RWPE2 (cell line): ENCODE data around the gene G2E3.

Source experiments
- ATAC-seq: fragments of 200-7000 bp; cut with Tn5 transposase; 3 replicates; pipeline ENCODE4 v1.9.1; 2021; ENCODE audit warnings: low read depth
- DNase-seq: peaks from one replicate; pipeline ENCODE4 v3.0.0-alpha.2; 2020; ENCODE audit warnings: low spot score
- H3K27ac ChIP-seq: fragments of 450-650 bp; 2 replicates; pipeline ENCODE4 v1.5.1; 2017; ENCODE audit warnings: mild to moderate bottlenecking; ENCODE audit not compliant: poor library complexity, severe bottlenecking
- H3K27me3 ChIP-seq: fragments of 250-450 bp; sonication (Bioruptor Pico); 2 replicates; pipeline ENCODE4 v1.5.1; 2021; ENCODE audit warnings: mild to moderate bottlenecking, moderate library complexity; ENCODE audit not compliant: insufficient read depth, poor library complexity, severe bottlenecking
- H3K36me3 ChIP-seq: fragments of 250-450 bp; sonication (Bioruptor Pico); 2 replicates; pipeline ENCODE4 v1.5.1; 2020; ENCODE audit warnings: low read depth, mild to moderate bottlenecking, moderate library complexity
- H3K4me1 ChIP-seq: fragments of 250-450 bp; sonication (Bioruptor Pico); 2 replicates; pipeline ENCODE4 v1.5.1; 2021; ENCODE audit warnings: mild to moderate bottlenecking, moderate library complexity; ENCODE audit not compliant: insufficient read depth, poor library complexity, severe bottlenecking
- H3K4me3 ChIP-seq: fragments of 250-450 bp; sonication (Bioruptor Pico); 2 replicates; pipeline ENCODE4 v1.5.1; 2021; ENCODE audit warnings: mild to moderate bottlenecking, moderate library complexity; ENCODE audit not compliant: severe bottlenecking
- H3K9me3 ChIP-seq: fragments of 250-450 bp; sonication (Bioruptor Pico); 2 replicates; pipeline ENCODE4 v1.5.1; 2021; ENCODE audit warnings: mild to moderate bottlenecking, moderate library complexity; ENCODE audit not compliant: severe bottlenecking
- CTCF ChIP-seq: fragments of 450-650 bp; IDR thresholded peaks from one replicate; pipeline ENCODE4 v1.5.1; 2017; ENCODE audit warnings: mild to moderate bottlenecking, moderate library complexity; ENCODE audit not compliant: poor library complexity, severe bottlenecking

The G2E3 gene

GRCh38 chr14:30657050-30657449 lies 98.1 kb downstream of the G2E3 start:
- Histone ChIP-seq H3K27ac (no peak overlapping the region), H3K36me3 (peaks cover 97% of the 10 kb centered on the region), H3K27me3 (no peaks in the 10 kb centered on the region), H3K4me3 (no peak overlapping the region), H3K4me1 (no peaks in the 10 kb centered on the region), H3K9me3 (no peaks in the 10 kb centered on the region)
- ATAC-seq (no peak), DNase-seq (no peak)
- no peak for TF ChIP-seq CTCF

GRCh38 chr14:30657606-30658163 lies 98.7 kb downstream of the G2E3 start:
- H3K4me1 ChIP-seq, result no peaks in the 10 kb centered on the region
- no peaks in the 10 kb centered on the region for H3K27me3 ChIP-seq
- no peak overlapping the region for H3K27ac ChIP-seq
- peaks cover 95% of the 10 kb centered on the region for H3K36me3 ChIP-seq
- TF ChIP-seq CTCF, result peak; percentile 70
- ATAC-seq, result no peak
- H3K9me3 ChIP-seq, result no peaks in the 10 kb centered on the region
- no peak overlapping the region for H3K4me3 ChIP-seq
- DNase-seq, result no peak

GRCh38 chr14:30658645-30659044 lies 99.7 kb downstream of the G2E3 start:
- no peaks in the 10 kb centered on the region for H3K4me1 ChIP-seq
- H3K27me3 ChIP-seq, result no peaks in the 10 kb centered on the region
- peaks cover 95% of the 10 kb centered on the region for H3K36me3 ChIP-seq
- ATAC-seq, result no peak
- no peaks in the 10 kb centered on the region for H3K9me3 ChIP-seq
- no peak for TF ChIP-seq CTCF
- H3K4me3 ChIP-seq, result no peak overlapping the region
- no peak overlapping the region for H3K27ac ChIP-seq
- DNase-seq, result no peak

GRCh38 chr14:30669594-30669993 lies 110.6 kb downstream of the G2E3 start:
- Histone ChIP-seq H3K36me3 (peaks cover 55% of the 10 kb centered on the region), H3K9me3 (no peaks in the 10 kb centered on the region), H3K27me3 (no peaks in the 10 kb centered on the region), H3K4me1 (no peaks in the 10 kb centered on the region), H3K27ac (no peak overlapping the region), H3K4me3 (no peak overlapping the region)
- DNase-seq, result no peak
- TF ChIP-seq CTCF, result no peak
- ATAC-seq, result no peak
